Mesenchymal stem cell (in vitro differentiated cells and primary cell): Measurements from ENCODE around the gene TESK2.
"Not testable (repeated sequence)": the region's sequence is repeated elsewhere in the genome, so short reads cannot be mapped to it uniquely, and the experiment has no call there.

ENCODE experiments used
- DNase-seq: peaks from one replicate; pipeline ENCODE4 v3.0.0-alpha.2; 2013
- H2AFZ ChIP-seq: one replicate; pipeline ENCODE4 v1.6.1; 2013; ENCODE audit warnings: low read depth, mild to moderate bottlenecking, control low read depth, inconsistent platforms, low read length, moderate library complexity
- H2AK5ac ChIP-seq: 2 replicates; pipeline ENCODE4 v1.6.1; 2013; ENCODE audit warnings: low read length, moderate library complexity, mild to moderate bottlenecking, inconsistent platforms; ENCODE audit not compliant: severe bottlenecking
- H2BK120ac ChIP-seq: one replicate; pipeline ENCODE4 v1.6.1; 2013; ENCODE audit warnings: low read depth, mild to moderate bottlenecking, inconsistent platforms, low read length, moderate library complexity
- H2BK12ac ChIP-seq, 2 experiments: one replicate each; pipeline ENCODE4 v1.6.1; 2013; ENCODE audit warnings: inconsistent platforms in 2 of 2, low read length in 2 of 2, mild to moderate bottlenecking in 2 of 2, moderate library complexity in 2 of 2, control low read depth in 1 of 2
- H2BK15ac ChIP-seq: one replicate; pipeline ENCODE4 v1.6.1; 2013; ENCODE audit warnings: mild to moderate bottlenecking, low read depth, inconsistent platforms; ENCODE audit not compliant: poor library complexity, severe bottlenecking
- H2BK5ac ChIP-seq: 2 replicates; pipeline ENCODE4 v1.6.1; 2013; ENCODE audit warnings: low read depth, mild to moderate bottlenecking, low read length, control low read depth, inconsistent platforms; ENCODE audit not compliant: poor library complexity, severe bottlenecking
- H3K14ac ChIP-seq, 2 experiments: one replicate each; pipeline ENCODE4 v1.6.1; 2013; ENCODE audit warnings: inconsistent platforms in 2 of 2, low read length in 2 of 2, control low read depth in 1 of 2, mild to moderate bottlenecking in 1 of 2, moderate library complexity in 1 of 2
- H3K18ac ChIP-seq, 2 experiments: one replicate each; pipeline ENCODE4 v1.6.1; 2013; ENCODE audit warnings: inconsistent platforms in 2 of 2, low read length in 2 of 2, control low read depth in 1 of 2, low read depth in 1 of 2, mild to moderate bottlenecking in 1 of 2
- H3K23ac ChIP-seq, 2 experiments: one replicate each; pipeline ENCODE4 v1.6.1; 2013; ENCODE audit warnings: inconsistent platforms in 2 of 2, low read length in 2 of 2, mild to moderate bottlenecking in 2 of 2, moderate library complexity in 2 of 2, control low read depth in 1 of 2
- H3K27ac ChIP-seq: 2 replicates; pipeline ENCODE4 v1.5.1; 2013; ENCODE audit warnings: mild to moderate bottlenecking, moderate library complexity, low read length, control low read depth, inconsistent platforms; ENCODE audit not compliant: poor library complexity, severe bottlenecking
- H3K27me3 ChIP-seq, 2 experiments: 2 replicates each; pipeline versions ENCODE4 v1.6.1 to v1.7.0; 2013; ENCODE audit warnings: low read length in 2 of 2, mild to moderate bottlenecking in 2 of 2, moderate library complexity in 2 of 2, control low read depth in 1 of 2, inconsistent platforms in 1 of 2; ENCODE audit not compliant: control insufficient read depth in 1 of 2, insufficient read depth in 1 of 2
- H3K36me3 ChIP-seq, 2 experiments: 2 replicates each; pipeline versions ENCODE4 v1.6.1 to v1.7.0; 2013; ENCODE audit warnings: low read length in 2 of 2, control low read depth in 1 of 2, inconsistent platforms in 1 of 2, low read depth in 1 of 2, mild to moderate bottlenecking in 1 of 2; ENCODE audit not compliant: insufficient read depth in 2 of 2, control insufficient read depth in 1 of 2
- H3K4ac ChIP-seq, 2 experiments: one replicate each; pipeline ENCODE4 v1.6.1; 2013; ENCODE audit warnings: inconsistent platforms in 2 of 2, low read length in 2 of 2, mild to moderate bottlenecking in 2 of 2, moderate library complexity in 2 of 2, control low read depth in 1 of 2, low read depth in 1 of 2
- H3K4me1 ChIP-seq: 2 replicates; pipeline ENCODE4 v1.6.1; 2013; ENCODE audit warnings: low read depth, low read length, control low read depth; ENCODE audit not compliant: control insufficient read depth, insufficient read depth
- H3K4me2 ChIP-seq: 2 replicates; pipeline ENCODE4 v1.6.1; 2013; ENCODE audit warnings: low read length, mild to moderate bottlenecking, inconsistent platforms; ENCODE audit not compliant: poor library complexity, severe bottlenecking
- H3K4me3 ChIP-seq, 2 experiments: 2 replicates each; pipeline versions ENCODE4 v1.5.1 to v1.7.0; 2013; ENCODE audit warnings: low read length in 2 of 2, mild to moderate bottlenecking in 2 of 2, control low read depth in 1 of 2, low read depth in 1 of 2; ENCODE audit not compliant: insufficient read depth in 1 of 2
- H3K79me1 ChIP-seq: replicated peaks from 2 replicates; pipeline ENCODE4 v1.6.1; 2013; ENCODE audit warnings: mild to moderate bottlenecking, control low read depth, low read length, inconsistent platforms; ENCODE audit not compliant: poor library complexity, severe bottlenecking
- H3K9ac ChIP-seq: 2 replicates; pipeline ENCODE4 v1.7.0; 2013; ENCODE audit warnings: mild to moderate bottlenecking, low read length, moderate library complexity
- H3K9me3 ChIP-seq: 2 replicates; pipeline ENCODE4 v1.7.0; 2013; ENCODE audit warnings: mild to moderate bottlenecking, low read length; ENCODE audit not compliant: control insufficient read depth
- H4K8ac ChIP-seq: one replicate; pipeline ENCODE4 v1.6.1; 2013; ENCODE audit warnings: inconsistent platforms, mild to moderate bottlenecking, low read length, moderate library complexity
- H4K91ac ChIP-seq: one replicate; pipeline ENCODE4 v1.6.1; 2013; ENCODE audit warnings: mild to moderate bottlenecking, low read length, inconsistent platforms
- WGBS: methylation state at CpG from one replicate; pipeline ENCODE4 v1.1.7; 2013; ENCODE audit warnings: mixed read lengths; 5-methylcytosine and 5-hydroxymethylcytosine counted together

Gene TESK2

DNA sequence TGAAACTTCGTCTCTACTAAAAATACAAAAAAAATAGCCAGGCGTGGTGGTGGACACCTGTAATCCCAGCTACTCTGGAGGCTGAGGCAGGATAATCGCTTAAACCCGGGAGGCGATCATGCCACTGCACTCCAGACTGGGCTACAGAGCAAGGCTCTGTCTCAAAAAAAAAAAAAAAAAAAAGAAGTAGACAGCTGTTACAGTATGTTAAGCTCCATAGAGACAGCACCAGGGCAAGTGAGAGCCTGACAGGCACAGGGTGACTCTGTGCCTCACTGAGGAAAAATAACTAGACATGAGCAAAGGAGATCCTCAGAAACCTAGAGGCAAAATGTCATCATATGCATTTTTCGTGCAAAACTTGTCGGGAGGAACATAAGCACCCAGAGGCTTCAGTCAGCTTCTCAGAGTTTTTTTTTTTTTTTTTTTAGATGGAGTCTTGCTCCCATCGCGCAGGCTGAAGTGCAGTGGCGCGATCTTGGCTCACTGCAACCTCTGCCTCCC is 39.7 kb upstream of the TESK2 start:
- H2BK15ac ChIP-seq: no peak overlapping the region
- H3K9me3 ChIP-seq: no peaks in the 10 kb centered on the region
- H3K27me3 ChIP-seq: no peaks in the 10 kb centered on the region
- no peak overlapping the region for H3K18ac ChIP-seq
- H2BK5ac ChIP-seq: no peak overlapping the region
- H2BK120ac ChIP-seq: no peak overlapping the region
- H3K9ac ChIP-seq: no peak overlapping the region
- WGBS: 98% methylated on average over 11 of the region's 11 CpGs
- H4K8ac ChIP-seq: no peak overlapping the region
- no peak overlapping the region for H2AK5ac ChIP-seq
- no peak overlapping the region for H3K4me2 ChIP-seq
- no peak for DNase-seq
- no peak overlapping the region for H3K4ac ChIP-seq
- H3K23ac ChIP-seq: no peak overlapping the region
- H3K79me1 ChIP-seq: no peaks in the 10 kb centered on the region
- no peak overlapping the region for H3K4me3 ChIP-seq
- no peak overlapping the region for H4K91ac ChIP-seq
- no peak overlapping the region for H2BK12ac ChIP-seq
- no peak overlapping the region for H3K27ac ChIP-seq
- H3K36me3 ChIP-seq: no peaks in the 10 kb centered on the region
- no peak overlapping the region for H2AFZ ChIP-seq
- no peak overlapping the region for H3K14ac ChIP-seq
- no peaks in the 10 kb centered on the region for H3K4me1 ChIP-seq

DNA sequence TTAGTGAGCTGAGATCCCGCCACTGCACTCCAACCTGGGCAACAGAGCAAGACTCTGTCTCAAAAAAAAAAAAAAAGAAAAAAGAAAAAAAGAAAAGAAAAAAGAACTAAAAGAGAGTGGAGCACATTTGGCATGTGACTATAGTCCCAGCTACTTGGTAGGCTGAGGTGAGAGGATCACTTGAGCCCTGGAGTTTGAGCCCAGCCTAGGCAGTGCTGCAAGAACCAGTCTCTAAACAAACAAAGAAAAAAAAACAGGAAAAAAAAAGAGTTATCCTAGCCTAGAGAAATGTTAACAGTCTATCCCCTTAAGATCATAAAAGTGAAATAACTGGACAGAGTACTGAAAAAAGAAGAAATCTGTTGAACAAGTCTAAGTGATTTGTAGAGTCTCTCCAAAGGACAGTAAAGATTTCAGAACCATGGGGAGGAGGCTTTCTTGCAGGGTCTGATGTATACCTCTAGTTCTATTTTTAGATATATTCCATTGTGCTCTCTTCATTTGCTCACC is 35.2 kb upstream of the TESK2 start:
- peak; percentile 46 for DNase-seq
- Histone ChIP-seq H3K4me1 (peaks cover 5% of the 10 kb centered on the region), H3K4me2 (no peak overlapping the region), H3K9me3 (no peaks in the 10 kb centered on the region), H3K14ac (no peak overlapping the region), H2BK15ac (no peak overlapping the region), H3K27ac (no peak overlapping the region), H4K91ac (no peak overlapping the region), H2BK120ac (no peak overlapping the region), H2AK5ac (no peak overlapping the region), H3K4ac (no peak overlapping the region), H3K9ac (no peak overlapping the region), H3K4me3 (no peak overlapping the region), H2AFZ (no peak overlapping the region), H3K18ac (no peak overlapping the region), H3K36me3 (no peaks in the 10 kb centered on the region), H4K8ac (no peak overlapping the region), H3K27me3 (no peaks in the 10 kb centered on the region), H2BK12ac (no peak overlapping the region), H3K79me1 (no peaks in the 10 kb centered on the region), H3K23ac (no peak overlapping the region), H2BK5ac (no peak overlapping the region)
- no CpG with 5 or more reads among the region's 1 CpG for WGBS

DNA sequence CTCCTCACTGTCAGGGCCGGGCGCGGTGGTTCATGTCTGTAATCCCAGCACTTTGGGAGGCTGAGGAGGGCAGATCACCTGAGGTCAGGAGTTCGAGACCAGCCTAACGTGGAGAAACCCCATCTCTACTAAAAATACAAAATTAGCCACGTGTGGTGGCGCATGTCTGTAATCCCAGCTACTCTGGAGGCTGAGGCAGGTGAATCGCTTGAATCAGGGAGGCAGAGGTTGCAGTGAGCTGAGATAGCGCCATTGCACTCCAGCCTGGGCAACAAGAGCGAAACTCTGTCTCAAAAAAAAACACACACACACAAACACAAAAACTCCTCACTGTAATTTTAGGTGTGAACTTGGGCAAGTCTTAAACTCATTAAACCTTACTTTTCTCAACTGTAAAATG is 33.0 kb upstream of the TESK2 start:
- H2BK5ac ChIP-seq, H2BK15ac ChIP-seq, H2BK12ac ChIP-seq, H3K9me3 ChIP-seq, H3K79me1 ChIP-seq, H3K27me3 ChIP-seq, DNase-seq, H2AFZ ChIP-seq, H3K9ac ChIP-seq, H4K8ac ChIP-seq, H4K91ac ChIP-seq, H3K4me1 ChIP-seq, H3K4me2 ChIP-seq, H2BK120ac ChIP-seq, H3K4me3 ChIP-seq, H3K14ac ChIP-seq, H3K23ac ChIP-seq, H3K18ac ChIP-seq, H2AK5ac ChIP-seq, H3K36me3 ChIP-seq, H3K27ac ChIP-seq: not testable (repeated sequence)
- 97% methylated on average over 7 of the region's 10 CpGs for WGBS
- H3K4ac ChIP-seq: peak overlapping the region in 1 of 2 experiments; percentile 6

DNA sequence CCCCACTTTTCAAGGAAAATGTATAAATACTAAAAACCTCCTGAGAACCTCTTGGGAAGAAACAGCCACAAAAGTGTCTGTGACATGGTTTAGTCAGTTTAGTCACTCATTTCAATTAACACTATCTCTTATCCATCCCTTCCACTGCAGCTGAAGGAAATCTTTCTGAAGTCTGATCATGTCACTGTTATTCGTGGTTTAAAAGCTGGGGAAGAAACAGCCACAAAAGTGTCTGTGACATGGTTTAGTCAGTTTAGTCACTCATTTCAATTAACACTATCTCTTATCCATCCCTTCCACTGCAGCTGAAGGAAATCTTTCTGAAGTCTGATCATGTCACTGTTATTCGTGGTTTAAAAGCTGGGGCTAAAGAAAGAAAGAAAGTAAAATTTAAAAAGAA is 32.6 kb upstream of the TESK2 start:
- not testable (repeated sequence) for H3K23ac ChIP-seq, H3K36me3 ChIP-seq, H2BK5ac ChIP-seq, H3K79me1 ChIP-seq, H3K4me1 ChIP-seq, H3K4ac ChIP-seq, H2BK120ac ChIP-seq, H3K4me2 ChIP-seq, H3K14ac ChIP-seq, H4K8ac ChIP-seq, H2AK5ac ChIP-seq, H3K27ac ChIP-seq, H2BK12ac ChIP-seq, DNase-seq, H3K9me3 ChIP-seq, H2AFZ ChIP-seq, H3K4me3 ChIP-seq, H3K18ac ChIP-seq, H3K9ac ChIP-seq, H3K27me3 ChIP-seq, H2BK15ac ChIP-seq, H4K91ac ChIP-seq
- WGBS: no CpG with 5 or more reads among the region's 2 CpGs
